Fibroblast of the conjunctiva (primary cell): Measurements from ENCODE around the gene ZCCHC17.
A peak's percentile ranks its signal among the peaks of the same experiment; 100 is the strongest.
"Not testable (repeated sequence)": the region's sequence is repeated elsewhere in the genome, so short reads cannot be mapped to it uniquely, and the experiment has no call there.

Source experiments
- DNase-seq: peaks from one replicate; pipeline ENCODE4 v3.0.0-alpha.2; 2010; ENCODE audit warnings: low read depth

The ZCCHC17 gene

DNA sequence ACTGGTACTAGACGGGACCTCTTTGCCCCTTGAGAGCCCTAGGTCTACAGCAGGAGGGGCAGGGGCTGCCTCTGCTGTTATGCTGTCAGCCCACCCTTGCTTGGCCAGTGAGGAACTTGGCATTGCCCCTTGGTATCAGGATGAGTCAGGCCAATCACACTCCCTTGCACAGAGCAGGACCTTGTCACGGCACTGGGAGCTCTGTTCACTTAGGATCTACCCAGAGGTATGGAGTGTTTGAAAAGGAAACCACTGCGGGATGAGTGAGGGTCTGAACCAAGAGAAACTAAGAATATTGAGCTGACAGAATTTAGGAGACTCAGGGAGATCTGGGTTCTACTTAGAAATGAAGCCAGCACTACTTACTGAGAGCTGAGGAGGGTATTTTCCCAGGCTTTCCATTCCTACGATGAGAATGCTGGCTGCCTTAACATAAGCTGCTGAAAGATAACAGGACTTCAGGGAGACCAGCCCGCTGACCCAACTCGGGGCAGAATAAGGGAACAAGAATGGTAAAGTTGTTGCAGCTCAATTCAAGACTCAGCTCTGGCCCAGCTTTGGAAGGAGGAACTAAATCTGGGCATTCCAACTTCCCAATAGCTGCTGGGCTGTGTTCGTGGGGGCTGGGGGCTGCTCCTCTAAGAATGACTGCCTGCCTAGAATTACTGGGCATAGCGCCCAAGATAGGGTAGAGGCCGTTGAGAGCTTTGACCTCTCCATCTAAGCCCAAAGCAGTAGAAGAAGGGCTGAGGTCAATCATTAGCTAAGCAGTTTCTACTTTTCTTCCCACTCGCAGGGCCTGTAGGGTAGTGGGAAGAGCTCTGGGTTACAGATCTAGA, 74.5 kb downstream of the ZCCHC17 start:
- DNase-seq = no peak

DNA sequence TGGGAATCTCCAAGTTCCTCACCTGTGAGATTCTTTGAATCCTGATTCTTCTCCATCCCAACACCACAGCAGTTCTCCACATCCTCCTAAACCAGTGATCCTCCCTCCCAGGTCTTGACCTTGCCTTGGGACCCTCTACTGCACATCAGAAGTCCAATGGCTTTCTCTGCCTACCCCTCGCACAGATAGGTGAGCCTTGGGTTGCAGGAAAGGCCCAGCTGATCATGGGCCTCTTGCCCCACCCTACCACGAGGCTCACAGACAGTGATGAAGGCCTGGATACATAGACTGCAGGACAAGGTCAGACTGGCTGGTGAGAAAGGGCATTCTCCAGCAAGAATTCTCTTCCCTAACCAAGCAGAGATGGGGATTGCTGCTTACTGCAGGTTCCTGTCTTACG, 75.2 kb downstream of the ZCCHC17 start:
- no peak for DNase-seq

DNA sequence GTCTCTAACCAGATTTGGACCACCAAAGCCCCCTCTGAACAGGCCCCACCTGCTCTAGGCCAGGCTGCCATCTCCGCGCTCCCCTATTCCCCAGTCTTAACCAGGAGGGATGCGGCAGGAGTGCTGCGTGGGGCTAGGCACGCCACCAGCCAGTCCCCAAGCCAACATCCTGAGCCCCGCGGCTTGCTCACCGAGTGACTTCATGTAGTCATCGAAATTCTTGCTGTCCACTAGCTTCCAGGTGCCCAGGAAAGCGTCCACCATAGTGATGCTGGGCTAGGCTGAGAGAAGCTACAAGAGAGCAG, 75.9 kb downstream of the ZCCHC17 start:
- DNase-seq = no peak

DNA sequence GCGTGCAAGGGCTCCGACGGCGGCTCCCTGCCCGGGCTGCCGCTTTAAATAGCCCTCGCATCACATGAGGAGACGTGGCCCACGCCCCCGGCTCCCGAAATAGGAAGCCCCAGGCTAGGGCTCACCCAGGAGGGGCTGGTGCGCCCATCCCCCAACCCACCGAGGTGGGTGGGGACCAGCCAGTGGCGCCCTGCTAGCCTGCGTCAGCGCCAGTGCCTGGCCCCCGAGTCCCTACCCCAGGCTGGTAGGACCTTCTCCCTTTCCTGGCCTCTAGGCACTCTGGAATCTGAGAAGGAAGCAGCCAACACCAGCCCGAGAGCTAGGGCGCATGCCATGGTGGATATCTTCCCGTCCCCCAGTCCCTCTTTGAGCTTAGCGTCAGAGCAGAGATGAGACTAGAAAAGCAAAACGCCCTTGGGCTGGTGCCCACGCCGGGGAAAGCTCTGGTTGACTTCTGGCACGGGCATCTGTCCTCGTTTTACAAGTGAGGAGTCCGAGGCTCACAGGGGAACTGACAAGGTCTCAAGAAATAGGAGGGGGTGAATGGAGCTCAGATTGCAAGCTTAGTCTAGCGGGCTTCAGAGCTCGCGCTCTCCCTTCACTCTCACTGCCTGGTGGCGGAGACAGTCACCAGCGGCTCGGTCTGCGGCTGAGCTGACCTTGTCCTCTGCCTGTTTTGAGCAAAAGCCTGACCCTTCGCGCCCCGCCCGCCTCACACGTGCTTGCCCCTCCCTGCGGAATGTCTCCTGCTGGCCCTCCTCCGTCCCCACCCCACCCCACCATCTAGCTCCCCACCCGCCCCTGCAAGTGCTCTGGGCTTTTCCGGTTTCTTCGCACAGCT, 76.4 kb downstream of the ZCCHC17 start, which contains the start of gene FABP3:
TSS of gene FABP3 (minus strand) at position 21 of the 841 bp plus-strand sequence. CDS start 62 bp downstream, outside the sequence.
- peak; percentile 70 for DNase-seq

DNA sequence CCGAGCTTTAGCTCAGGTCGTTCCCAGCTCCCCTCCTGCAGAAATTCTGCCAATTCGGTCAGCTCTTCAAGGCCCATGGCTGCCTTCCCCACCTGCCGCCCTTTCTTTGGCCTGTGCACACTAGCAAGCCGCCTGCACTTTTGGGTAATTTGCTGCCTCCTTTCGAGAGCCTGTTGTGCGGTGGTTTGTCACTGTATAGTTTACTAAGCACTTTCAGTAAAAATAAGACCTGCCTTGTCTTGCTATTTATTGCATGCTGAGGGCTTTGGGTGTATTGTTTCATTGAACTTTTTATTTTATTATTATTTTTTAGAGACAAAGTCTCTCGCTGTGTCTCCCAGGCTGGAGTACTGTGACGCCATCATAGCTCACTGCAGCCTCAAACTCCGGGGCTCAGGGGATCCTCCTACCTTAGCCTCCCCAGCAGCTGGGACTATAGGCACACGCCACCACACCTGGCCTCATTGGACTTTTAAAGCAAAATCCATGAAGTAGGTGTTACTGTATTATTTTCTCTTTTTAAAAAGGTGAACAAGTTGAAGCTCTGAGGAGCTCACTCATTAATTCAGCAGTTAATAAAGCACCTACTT, 77.2 kb downstream of the ZCCHC17 start:
- DNase-seq = no peak

DNA sequence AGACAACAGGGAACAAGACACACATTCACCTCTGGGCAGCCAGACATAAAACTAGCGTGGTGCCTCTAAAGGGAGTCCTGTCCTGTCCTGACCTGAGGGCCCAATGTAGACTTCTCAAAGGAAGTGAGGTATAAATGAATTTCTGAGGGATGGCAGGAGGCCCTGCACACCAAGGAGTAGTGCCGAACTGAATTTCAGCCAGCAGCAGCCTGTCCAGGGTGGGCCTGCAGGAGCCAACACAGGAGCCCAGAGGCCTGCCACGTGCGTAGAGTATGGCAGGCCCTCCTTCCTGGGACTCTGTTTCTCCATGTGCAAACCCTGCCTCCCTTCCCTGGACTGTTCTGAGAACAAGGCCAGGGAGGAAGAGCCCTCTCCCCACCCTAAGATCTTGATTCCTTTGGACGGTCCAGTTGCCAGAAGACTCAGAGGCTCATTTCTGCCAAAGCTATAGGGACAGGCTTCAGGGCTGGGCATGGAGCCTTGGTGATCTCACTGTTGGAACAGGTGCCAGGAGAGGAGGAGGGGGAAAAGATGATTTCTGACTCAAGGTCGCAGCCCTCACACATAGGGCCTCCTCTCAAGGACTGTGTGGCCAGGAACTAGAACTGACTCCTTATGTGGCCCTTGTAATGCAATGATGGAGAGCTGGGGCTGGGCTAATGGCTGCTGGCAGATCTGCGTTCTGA, 77.8 kb downstream of the ZCCHC17 start:
- peak; percentile 84 for DNase-seq

DNA sequence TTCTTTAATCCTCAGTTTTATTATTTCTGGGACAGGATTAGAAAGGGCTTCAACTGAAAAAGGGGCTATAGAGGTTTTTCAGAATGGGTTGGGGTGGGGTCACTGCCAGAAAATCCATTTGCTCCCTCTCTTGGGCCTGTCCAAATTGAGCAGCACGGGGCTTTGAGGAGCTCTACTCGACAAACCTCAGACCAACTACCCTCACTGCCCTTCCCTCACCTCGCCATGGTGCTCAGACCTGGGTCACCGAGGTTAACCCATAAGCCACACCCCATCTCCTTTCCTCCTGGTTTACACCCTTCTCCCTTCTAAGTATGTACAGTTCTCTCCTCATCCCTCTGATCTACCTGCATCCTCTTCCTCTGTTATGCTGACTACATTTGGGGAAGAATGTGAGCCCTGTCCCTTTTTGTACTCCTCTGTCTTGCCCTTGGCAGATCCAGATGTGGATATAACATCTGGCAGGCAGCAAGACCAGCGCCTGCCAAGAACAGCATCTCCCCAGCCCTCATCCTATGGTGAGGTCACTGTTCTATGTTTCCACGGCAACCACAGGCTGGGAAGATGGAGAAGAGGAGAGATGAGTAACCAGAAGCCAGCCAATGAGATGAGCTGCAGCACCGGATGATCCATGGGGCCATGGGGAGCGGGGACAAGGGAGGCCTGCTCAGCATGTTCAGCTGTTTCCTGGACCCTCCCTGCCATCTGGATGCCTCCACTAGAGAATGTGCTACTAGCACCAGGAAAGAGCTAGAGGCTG, 79.7 kb downstream of the ZCCHC17 start:
- peak; percentile 98 for DNase-seq

DNA sequence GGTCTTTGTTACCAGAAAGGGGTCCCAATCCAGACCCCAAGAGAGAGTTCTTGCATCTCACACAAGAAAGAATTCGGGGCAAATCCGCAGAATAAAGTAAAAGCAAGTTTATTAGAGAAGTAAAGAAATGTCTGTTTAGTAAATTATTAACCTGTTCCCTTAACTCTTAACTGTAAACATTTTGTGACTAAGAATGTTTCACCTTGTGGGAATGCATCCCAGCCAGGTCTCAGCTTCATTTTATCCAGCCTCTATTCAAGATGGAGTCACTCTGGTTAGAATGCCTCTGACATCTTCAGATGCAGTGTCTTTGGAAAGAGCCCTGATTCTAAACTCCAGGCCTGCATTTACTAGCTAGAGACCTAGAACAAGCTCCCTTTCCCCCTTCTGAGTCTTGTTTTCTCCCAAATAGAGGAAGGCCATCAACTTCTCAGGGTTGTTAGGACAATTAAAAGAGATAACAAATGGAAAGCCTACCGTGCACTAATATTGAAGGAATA, 80.6 kb downstream of the ZCCHC17 start:
- DNase-seq = no peak

DNA sequence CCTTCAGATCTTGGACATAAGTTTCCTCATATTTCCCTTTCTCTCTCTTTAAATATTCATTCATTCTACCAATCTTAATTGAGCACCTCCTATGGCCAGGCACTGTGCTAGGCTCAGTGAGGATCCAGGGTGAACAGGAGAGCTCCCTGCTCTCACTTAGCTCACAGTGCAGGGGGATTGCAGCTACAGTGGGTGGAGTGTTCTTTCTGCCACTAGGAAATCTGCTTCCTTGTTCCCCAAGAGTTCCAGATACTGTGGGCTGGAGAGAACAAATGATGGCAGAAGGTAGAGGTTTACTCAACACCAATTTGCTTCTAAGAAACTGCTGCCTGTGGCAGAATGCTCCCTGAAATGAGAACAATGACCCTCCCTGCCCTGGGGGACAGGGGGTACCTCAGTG, 81.2 kb downstream of the ZCCHC17 start:
- DNase-seq = no peak

DNA sequence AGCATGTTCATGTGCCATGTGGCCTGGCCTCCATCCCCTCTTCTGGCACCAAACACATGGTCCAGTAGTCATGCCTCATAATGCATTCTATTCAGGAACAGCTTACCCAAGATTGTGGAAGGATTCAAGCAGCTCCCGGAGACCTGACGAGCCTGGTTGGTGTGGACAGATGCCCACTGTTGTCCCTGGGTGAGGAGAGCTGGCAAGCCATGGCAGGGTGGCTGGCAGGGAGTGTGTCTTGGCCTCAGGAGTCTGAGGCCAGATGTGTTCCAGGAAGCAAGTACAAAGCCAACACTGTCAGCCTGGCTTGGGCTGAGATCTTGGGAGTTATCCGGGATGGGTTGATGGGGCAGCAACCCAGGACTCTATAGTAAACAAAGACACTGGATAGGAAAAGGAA, 83.3 kb downstream of the ZCCHC17 start:
- no peak for DNase-seq

DNA sequence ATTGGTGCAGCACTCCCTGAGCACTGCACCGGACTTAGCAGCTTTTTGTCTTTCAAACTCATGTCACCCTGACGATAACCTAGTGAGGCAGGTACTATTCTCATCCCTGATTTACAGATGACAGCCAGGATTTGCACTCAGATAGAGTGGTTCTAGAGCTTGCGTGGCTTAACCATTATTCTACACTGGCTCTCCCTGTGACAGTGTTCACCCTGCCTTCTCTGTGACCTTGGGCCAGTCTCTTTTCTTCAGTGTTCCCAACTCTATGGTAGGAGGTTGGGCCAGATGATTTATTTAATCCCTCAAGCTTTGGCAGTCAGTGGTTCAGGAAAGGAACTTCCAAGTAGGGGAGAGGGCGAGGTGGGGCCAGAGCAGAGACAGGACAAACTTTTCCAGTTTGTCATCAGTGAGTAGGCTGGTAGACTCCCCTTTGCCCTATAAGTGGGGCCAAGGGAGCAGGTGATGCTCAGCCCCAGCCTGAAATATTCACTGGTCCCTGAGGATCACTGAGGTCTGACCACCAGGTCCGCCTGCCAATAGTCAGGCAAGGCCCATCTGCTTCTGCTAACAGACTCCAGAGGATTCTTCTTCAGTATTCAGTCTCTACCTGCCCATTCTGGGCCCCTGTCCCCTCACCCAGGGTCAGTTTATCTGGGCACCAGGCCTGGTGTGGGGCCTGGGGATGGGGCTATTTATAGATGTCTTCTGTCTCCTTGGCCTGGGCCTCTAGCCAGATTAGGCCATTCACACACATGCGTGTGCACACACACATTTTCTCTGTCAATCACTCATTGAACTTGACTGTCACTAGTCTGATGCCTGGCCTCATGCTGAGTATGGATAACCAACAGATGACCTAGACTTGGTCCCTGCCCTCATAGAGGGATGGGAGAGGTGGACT, 84.8 kb downstream of the ZCCHC17 start:
- peak; percentile 68 for DNase-seq

DNA sequence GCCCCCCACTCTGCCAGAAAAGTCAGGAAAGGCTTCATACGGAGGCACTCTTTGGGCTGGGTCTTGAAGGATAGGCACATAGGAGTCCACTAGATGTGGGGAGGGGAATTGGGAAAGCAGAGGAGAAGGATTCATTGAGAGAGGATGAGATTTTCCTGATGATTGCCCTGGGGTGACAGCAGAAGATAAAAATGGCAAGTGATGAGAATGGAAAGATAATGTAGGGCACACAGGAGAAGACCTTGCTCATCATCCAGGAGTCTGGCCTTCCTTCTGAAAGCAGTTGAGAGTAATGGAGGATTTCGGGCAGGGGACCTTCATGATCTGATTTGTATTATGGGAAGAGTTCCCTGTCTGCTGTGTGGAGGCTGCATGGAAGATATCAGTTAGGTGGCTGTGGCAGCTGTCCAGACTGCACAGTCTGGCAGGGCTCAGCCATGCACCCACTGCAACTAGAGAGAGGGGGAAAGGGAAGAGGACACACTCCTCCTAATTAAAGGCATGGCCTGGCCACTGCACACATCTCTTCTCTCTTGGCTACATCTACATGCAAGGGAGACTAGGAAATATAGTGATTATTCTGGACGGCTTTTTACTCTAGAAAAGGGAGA, 85.7 kb downstream of the ZCCHC17 start:
- DNase-seq = no peak

DNA sequence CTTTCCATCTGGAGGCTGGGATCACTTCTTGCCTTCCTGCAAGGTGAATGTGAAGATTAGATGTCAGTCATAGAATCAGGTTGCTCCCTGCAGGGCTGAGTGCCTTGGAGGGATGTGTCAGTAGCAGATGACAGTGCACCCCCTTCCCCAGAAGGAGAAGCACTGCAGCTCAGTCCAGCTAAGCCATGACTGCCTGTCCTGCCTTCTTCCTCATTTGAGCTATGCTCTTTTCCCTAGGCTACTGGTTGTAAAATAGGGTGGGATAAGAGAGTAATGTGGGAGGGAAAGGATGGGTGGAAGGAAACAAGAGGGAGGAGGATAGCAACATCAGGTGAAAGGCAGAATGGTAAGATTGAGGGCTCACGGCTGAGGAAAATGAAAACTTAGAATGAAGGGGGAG, 87.1 kb downstream of the ZCCHC17 start:
- no peak for DNase-seq

DNA sequence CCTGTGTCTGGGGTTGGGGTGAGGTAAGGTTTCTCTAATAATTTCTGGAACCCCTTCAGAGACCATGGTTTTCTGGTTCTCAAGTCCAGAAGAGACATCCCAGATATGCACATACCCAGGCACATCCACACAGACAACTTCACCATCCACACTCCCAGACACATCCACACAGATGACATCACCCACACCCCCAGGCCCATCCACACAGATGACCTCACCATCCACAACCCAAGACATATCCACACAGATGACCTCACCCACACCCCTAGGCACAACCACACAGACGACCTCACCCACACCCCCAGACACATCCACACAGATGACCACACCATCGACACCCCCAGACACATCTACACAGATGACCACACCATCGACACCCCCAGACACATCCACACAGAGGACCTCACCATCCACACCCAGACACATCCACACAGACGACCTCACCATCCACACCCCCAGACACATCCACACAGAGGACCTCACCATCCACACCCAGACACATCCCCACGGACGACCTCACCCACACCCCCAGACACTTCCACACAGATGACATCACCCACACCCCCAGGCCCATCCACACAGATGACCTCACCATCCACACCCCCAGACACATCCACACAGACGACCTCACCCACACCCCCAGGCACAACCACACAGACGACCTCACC, 89.9 kb downstream of the ZCCHC17 start:
- DNase-seq = not testable (repeated sequence)

DNA sequence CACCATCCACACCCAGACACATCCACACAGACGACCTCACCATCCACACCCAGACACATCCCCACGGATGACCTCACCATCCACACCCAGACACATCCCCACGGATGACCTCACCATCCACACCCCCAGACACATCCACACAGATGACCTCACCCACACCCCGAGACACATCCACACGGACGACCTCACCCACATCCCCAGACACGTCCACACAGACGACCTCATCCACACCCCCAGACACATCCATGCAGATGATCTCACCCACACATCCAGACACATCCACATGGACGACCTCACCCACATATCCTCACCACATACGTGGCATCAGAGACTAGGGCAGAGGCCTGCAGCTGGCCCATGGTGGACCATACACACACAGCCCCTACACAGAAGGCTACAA, 90.8 kb downstream of the ZCCHC17 start:
- DNase-seq = no peak

DNA sequence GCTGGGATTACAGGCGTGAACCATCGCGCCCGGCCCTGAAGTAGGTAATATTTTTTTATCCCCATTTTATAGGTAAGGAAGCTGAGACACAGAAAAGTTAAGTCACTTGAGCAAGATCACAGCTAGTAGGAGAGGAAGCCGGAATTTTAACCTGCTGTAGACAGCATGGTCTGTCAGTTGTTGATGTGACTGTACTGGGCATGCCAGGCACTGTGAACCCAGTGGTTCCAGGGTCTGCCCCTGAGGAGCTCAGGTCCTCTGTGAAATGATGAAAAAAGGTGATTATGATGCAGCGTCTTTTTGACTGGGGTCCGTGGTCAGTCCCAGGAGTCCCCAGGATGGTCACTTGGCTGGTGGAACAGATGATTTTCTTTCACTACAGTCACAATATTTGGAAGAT, 92.8 kb downstream of the ZCCHC17 start:
- no peak for DNase-seq

DNA sequence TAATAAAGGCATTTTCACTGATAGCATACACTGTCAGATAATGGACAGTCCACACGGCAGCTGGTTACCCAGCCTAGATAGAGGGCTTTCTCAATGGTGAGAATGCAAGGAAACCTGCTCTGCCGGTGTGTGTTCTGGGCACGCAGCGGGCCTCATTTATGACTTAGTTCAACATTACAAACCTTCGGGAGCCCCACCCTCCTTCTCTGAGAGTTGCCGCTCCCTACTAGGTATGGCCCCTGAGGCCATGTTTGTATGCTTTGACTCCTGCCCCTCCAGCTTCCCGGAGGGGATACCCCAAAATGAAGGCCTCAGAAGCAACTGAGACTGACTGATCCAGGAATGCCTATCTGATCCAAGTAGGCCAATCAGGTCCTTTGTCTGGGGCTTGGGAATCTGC, 93.2 kb downstream of the ZCCHC17 start:
- DNase-seq = no peak

DNA sequence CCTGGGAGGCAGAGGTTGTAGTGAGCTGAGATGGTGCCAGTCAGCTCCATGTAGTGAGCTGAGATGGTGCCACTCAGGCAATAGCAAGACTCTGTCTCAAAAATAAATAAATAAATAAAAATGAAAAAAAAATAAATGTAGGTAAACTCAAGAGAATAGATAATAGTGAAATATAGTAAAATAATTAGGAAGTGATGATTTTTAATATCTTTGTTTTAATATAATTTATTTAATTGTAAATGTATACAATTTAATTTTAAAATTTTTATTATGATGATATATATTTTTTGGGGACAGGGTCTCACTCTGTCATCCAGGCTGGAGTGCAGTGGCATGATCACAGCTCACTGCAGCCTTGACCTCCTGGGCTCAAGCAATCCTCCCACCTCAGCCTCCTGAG, 96.6 kb downstream of the ZCCHC17 start:
- DNase-seq = no peak

DNA sequence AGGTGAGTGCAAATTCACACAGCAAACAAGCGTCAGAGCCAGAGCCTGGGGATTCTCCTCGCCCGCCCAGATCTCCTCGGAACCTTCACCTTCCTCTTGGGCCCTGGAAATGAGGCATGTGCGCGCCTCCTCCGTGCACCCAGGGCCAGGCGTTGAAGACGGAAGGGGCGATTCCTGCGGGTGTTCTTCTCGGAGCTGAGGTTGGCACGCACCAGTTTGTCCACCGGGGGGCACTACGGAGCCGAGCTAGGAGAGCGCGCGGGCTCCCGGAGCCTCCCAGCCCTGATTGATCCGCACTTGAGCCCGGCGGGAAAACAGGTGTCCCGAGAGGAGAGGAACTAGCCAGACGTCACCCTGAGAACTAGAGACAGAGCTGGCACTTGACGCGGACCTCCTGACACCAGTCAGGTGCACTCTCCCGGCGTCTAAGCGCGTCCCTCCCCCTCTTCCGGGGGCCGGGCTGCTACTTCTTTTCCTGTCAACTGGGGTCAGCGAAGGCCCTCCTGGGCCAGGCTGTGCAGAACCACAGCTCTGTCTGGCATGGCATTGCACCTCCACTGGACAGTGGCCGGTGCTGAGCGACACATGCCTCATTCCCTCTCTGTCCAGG, 97.9 kb downstream of the ZCCHC17 start:
- DNase-seq = no peak
